GM18858 (cell line): ENCODE data around the gene TDO2.
"Not testable (repeated sequence)": the region's sequence is repeated elsewhere in the genome, so short reads cannot be mapped to it uniquely, and the experiment has no call there.

Source experiments
- ATAC-seq: cut with Tn5 transposase; IDR thresholded peaks from one replicate; pipeline ENCODE4 v1.9.1; 2021; ENCODE audit not compliant: unreplicated experiment

The TDO2 gene

GRCh38 chr4:155906554-155907247 lies 3.2 kb downstream of the TDO2 start:
- no peak for ATAC-seq

DNA sequence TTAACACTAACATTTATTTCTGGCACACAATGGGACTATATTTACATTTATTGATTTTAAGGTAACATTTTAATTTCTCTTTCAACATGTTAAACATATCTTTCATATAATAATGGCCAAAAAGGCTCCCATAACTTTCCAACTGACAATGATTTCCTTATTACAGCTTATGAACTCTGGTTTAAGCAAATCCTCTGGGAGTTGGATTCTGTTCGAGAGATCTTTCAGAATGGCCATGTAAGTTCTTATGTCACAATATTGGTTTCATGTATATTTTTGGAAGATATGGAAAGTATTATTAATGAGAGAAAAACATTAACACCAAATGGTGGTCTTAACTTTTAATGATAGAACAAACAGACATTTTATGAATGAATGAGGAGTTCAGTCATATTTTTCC lies 4.1 kb downstream of the TDO2 start:
- no peak for ATAC-seq

DNA sequence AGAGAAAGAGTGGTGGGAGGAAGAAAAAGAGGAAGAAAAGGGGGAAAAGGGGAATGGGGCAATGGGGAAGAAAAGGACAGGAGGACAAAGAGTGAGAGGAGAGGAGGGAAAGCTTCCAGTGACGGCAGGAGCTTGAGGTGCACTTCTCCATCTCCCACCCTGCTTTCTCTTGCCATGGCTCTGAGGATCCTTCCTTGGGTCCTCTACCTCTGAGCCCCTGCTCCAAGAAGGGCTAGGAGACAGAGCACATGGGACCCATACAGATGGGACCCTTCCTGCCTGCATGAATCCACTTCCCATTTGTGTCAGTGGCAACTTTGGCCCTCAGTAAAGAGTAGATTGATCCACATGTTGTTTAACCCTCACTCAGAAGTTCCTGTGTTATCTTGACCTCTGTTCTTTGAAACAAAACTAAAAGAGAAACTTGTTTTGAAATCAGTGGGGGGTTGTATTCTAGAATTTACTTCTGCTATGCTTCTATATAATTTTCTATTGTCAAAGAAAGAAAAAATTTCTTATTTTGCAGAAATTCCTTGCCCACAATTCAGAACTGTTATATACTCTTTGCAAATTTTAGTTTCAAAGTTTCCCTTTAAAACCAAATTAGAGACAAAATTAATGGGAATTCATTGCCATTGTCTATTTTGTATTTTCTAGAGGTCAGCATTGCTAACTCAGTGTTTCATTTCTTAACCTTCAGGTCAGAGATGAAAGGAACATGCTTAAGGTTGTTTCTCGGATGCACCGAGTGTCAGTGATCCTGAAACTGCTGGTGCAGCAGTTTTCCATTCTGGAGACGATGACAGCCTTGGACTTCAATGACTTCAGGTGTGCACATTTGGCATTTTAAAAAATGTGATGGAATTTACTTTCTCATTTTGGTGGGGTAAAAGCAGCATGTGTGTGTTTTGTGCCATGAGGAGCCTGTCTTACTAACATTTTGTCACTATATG lies 5.0 kb downstream of the TDO2 start:
- ATAC-seq: no peak

GRCh38 chr4:155909615-155910226 lies 6.2 kb downstream of the TDO2 start:
- no peak for ATAC-seq

DNA sequence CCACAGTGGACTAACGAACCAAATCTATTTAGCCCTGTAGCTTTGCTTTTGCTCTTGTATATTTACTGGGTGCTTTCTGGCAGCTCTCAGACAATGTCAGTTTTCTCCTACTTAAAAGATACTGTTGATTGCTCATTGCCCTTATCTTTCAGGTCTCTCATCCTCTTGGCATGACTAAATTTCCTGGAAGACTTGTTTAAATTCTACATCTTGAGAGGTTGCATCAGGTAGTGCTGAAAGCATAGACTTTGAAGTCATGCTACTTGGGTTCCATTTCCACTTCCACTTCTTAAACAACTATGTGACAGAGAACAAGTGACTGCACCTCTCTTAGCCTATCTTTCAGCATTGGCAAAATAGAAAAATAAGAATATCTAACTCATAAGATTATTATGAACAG lies 8.4 kb downstream of the TDO2 start:
- no peak for ATAC-seq

DNA sequence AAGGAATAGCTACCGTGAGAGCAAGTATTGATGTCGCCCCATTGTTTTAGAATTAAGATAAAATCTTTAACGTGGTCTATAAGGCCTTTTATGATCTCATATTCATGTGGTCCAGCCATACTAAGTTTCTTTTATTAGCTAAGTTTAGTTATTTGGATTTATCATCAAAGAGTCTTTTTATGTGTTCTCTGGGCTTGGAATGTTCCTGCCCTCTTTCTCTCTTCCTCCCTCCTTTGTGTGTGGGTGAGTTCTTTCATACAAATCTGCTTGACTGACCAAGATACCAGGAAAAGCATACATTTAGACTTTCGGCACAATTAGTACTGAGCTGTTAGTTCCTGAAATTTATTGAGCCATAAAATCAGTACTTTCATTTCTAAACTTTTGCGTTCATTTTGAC lies 11.3 kb downstream of the TDO2 start:
- ATAC-seq: no peak

DNA sequence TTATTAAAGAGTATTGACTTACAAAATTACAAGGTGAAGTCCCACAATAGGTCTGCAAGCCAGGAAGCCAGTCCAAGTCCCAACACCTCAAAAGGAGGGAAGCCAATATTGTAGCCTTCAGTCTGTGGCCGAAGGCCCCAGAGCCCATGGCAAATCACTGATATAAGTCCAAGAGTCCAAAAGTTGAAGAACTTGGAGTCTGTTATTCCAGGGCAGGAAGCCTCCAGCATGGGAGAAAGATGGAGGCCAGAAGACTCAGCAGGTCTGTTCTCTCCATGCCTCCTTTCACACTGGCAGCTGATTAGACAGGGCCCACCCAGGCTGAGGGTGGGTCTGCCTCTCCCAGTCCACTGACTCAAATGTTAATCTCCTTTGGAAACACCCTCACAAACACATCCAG lies 18.1 kb downstream of the TDO2 start:
- ATAC-seq: no peak

DNA sequence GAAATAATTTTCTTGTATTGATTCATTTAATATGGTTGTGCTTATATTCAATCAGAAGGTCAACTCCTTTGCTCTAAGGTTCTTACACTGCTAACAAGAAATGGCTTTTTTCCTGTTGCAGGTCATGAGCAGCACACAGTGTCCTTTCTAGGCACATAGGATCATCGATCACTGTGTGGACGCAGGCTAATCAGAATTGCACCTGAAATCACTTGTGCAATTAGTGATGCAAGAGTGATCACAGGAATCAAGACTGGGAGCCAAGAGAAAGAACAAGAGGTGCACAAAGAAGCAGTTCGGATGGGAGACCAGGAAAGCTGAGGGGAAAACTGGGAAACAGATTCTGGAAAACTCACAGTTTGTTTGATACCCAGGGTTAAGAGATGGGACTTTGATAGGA lies 21.1 kb downstream of the TDO2 start:
- ATAC-seq: no peak

DNA sequence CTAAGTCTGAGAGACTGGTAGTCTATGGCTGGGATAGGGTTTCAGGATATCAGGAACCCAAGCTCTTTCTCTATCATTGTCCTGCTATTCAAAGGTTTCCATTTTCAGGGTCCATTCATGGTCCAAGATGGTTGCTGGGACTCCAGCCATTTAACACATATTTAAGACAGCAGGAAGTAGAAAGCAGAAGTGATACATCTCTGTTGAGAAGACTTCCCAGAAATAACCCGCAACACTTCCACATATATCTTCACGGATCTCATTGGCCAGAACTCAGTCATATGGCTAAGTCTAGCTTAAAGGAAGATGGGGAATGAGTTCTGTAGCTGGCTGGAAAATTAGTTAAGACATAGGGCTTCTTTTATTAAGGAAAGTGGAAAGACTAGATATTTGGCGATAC lies 26.3 kb downstream of the TDO2 start:
- ATAC-seq: no peak

DNA sequence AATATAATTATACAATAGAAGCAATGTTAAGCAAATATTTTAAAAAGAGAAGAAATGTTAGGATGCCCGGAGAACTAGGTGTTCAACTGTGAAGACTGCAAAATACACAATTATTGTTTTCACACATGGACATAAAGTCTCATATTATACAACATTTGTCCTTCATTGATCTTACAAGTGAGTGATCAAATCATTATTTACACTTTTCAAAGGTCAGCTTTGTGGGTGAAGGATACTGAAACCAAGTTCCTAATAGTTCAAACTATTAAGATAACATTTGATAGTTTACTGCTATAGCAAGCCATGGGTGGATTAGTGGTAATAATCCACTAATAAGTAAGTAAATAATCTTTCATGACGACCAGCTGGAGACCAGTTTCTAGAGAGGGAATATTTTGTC lies 26.8 kb downstream of the TDO2 start:
- no peak for ATAC-seq

DNA sequence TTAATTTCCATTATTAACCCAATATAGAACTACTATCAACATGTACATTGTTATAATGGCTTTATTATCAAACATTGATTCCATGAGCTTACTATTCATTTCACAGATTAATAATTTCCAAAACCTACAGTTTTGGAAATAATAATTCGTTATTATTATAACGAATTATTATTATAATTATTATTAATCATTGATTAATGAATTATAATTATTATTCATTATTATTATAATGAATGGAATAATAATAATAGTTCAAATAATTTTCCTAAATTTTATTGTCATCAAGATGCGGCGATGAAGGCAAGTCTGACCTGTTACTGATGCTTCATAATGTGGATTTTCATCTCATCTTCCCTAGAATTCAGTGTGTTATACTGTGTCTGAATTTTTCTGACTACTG lies 28.1 kb downstream of the TDO2 start:
- no peak for ATAC-seq

DNA sequence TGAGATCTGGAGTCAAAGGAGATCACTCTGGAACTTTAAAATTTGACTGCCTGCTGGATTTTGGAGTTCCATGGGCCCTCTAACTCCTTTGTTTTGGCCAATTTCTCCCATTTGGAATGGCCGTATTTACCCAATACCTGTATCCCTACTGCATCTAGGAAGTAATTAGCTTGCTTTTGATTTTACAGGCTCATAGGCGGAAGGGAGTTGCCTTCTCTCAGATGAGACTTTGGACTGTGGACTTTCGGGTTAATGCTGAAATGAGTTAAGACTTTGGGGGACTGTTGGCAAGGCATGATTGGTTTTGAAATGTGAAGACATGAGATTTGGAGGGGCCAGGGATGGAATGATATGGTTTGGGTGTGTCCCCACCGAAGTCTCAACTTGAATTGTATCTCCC lies 31.1 kb downstream of the TDO2 start:
- not testable (repeated sequence) for ATAC-seq

DNA sequence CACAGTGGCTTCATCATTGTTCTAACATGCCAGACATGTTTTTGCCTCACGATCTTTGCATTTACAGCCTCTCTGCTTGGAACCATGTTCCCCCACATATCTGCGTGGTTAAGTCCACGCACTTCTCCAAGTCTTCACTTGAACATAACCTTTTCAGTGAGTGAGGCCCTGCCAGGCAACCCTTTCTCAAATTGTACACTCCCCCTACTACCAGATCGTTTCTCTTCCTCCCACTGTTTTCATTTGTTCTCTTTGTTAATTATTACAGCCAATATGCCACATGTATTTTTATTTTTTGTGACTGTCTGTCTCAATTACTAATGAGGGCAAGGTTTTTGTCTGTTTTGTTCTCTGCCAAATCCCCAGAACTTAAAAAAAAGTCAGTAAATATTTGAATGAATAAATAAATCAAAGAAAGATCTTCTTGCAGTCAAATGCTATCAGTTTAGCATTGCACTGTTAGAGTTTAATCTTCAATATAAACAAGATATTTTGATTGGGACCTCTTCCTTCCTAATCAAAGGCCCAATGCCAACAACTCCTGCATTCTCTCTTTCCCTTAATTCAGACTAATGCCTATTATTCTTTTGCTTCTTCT lies 32.0 kb downstream of the TDO2 start:
- no peak for ATAC-seq

- no peak for ATAC-seq
These were observed 37.7 kb downstream of the TDO2 start for GRCh38 chr4:155941085-155941790.

- no peak for ATAC-seq
These were observed 38.3 kb downstream of the TDO2 start for GRCh38 chr4:155941820-155942219.

DNA sequence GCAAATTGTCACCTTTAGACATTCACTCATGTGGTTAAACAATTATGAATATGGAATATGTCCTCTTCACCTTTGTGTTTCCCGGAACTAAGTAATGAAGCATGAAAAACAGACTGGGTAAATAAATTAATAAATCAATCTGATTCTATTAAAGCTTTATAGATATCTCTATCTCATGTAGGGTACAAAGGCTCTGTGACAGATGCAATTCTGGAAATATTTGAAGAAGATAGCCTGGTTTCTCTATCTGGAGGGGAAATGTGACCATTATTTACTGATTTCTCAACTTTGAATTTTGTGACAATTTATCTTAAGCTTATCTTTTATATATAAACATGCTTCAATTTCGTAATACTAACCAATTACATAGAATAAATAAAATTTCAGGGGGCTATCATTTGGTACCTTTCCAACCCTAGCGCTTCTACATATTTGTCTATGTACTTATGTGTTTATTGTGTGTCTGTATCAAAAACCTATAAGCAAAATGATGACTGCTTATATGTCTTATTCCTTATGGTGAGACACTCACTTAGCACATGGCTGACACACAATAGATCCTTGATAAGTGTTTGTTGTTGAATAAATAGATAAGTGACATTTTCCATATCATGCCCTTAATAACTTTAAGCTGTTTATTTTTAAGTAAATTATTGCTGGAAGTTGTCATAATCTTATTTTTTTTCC lies 40.3 kb downstream of the TDO2 start:
- ATAC-seq: no peak

GRCh38 chr4:155944516-155944915 lies 41.0 kb downstream of the TDO2 start:
- ATAC-seq: no peak

- no peak for ATAC-seq
These were observed 43.0 kb downstream of the TDO2 start for GRCh38 chr4:155946486-155946885.

- ATAC-seq: no peak
These were observed 45.0 kb downstream of the TDO2 start for GRCh38 chr4:155948541-155948940.

- ATAC-seq: no peak
These were observed 47.0 kb downstream of the TDO2 start for GRCh38 chr4:155950461-155950860.
